IPS DF 4.7 (cell line): Measurements from ENCODE around the gene PARN.
"Not testable (repeated sequence)": the region's sequence is repeated elsewhere in the genome, so short reads cannot be mapped to it uniquely, and the experiment has no call there.

Source experiments
- DNase-seq: peaks from one replicate; pipeline ENCODE4 v3.0.0-alpha.2; 2013; ENCODE audit warnings: low spot score; ENCODE audit errors: extremely low read depth

Gene PARN

DNA sequence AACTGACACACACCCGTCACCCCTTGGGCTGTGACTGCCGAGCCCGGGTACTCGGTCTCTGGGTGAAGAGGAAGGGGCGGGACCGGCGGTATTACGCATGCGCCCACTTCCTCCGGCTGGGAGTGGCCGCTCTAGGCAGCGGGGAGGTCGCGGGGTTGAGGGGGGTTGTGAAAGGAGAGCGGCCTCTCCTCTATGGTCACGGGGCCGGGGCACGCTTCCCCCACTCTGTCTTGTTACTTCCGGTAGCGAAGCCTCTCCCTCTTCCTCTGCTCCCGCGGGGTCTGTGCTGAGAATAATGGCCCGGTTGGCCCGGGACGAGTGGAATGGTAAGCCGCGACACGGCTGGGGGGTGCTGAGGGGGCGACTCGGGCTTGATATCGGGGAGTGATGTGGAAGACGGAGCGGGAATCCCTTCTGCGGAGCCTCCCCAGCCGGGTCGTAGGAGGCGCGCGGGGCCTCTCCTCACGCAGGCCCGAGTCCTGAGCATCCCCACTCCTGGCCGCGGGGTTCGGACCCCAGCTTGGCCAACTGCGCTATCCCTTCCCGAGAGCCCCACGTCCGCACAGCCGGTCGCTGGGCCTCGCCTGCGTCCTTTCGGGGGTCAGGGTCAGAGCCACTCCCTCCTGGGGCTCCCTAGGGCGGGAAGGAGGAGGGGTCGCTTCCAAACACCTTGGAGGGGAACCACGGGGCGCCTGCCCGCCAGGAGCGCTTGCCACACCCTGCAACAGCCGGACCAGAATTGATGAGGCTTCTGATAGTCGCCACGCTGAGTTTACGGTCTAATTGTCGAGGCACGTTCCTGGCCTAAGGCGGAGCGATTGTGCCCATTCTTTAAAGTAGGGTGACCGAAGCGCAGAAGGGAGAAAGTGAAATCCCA, 2.9 kb upstream of the PARN start, which contains the start of gene BFAR:
BFAR (plus strand) TSS at position 259 of the 877 bp plus-strand sequence. CDS start 11,396 bp downstream, outside the sequence.
- DNase-seq: peak; percentile 72

DNA sequence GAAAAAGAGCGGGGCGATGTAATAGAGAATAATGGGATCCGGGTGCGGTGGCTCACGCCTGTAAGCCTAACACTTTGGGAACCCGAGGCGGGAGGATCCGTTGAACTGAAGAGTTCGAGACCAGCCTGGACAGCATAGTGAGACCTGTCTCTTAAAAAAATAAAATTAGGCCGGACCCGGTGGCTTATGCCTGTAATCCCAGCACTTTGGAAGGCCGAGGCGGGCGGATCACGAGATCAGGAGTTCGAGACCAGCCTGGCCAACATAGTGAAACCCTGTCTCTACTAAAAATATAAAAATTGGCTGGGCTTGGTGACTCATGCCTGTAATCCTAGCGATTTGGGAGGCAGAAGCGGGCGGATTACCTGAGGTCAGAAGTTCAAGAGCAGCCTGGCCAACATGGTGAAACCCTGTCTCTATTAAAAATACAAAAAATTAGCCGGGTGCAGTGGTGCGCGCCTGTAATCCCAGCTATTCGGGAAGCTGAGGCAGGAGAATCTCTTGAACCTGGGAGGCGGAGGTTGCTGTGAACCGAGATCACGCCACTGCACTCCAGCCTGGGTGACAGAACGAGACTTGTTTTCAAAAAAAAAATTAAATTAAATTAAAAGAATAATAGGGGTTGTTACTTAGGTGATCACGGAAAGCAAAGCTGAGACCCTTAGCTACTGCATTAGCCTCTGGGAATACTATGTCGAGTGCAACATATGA, 715 bp upstream of the PARN start:
- DNase-seq: not testable (repeated sequence)

- DNase-seq: no peak
Measured at GRCh38 chr16:14629612-14629918, 495 bp downstream of the PARN start.

DNA sequence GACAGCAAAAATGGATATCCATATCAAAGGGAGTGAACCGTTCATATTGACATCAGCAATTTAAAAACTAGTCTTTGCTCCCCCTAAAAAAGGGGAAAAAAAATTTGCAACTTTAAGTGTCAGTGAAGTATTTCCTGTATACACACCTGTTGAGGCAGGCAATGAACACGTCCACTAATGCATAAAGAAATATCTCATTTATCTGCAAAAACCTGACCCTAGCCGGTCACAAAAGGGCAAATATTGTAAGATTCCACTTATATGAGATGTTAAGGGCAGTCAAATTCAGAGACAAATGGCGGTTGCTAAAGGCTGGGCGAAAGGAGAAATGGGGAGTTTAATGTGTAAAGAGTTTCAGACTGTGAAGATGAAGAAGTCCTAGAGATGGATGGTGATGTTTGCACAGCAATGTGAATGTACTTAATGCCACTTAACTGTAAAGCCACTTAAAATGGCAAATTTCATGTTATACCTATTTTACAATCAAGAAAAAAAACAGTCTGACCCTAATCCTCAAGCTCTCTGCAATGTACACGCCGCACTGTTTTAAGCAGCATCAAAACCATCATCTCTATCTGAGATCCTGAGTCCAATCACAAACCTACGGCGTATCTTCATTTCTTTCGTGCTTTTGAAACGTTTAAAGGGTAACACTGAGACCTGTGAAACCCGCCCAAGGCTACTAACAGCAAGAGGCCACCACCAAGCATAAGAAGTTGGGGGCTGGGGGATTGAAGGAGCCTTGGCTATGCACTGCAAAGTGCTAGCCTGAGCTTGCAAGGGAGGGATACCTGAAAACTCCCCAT, 1.1 kb downstream of the PARN start:
- DNase-seq: no peak

- DNase-seq: no peak
Measured at GRCh38 chr16:14627078-14627477, 3.0 kb downstream of the PARN start.

- no peak for DNase-seq
Measured at GRCh38 chr16:14618566-14618965, 11.5 kb downstream of the PARN start.

DNA sequence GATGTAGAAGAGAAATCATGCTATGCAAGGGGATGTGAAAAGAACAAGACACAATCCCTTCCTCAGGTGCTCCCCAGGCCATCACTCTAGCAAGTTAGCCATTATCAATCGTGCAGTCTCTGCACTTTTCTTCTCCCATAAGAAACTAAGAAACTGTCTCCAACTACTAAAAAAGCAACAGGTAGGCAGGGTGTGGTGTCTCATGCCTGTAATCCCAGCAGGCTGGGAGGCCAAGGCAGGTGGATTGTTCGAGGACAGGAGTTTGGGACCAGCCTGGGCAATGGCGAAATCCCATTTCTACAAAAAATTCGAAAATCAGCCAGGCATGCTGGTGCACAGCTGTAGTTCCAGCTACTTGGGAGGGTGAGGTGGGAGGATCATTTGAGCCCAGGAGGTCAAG, 13.8 kb downstream of the PARN start:
- DNase-seq: no peak

GRCh38 chr16:14613991-14614390, 16.1 kb downstream of the PARN start:
- no peak for DNase-seq

DNA sequence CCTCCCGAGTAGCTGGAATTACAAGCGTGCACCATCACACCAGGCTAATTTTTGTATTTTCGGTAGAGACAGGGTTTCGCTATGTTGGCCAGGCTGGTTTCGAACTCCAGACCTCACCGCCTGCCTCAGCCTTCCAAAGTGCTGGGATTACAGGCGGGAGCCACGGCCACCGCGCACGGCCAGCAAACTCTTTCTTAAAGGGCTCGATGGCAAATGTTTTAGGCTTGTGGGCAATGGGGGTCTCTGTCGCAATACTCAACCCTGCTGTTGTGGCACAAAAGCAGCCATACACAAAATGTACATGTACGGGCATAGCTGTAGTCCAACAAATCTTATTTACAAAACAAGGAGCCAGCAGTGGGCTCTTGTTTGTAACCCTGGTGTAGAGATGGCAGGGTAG, 18.4 kb downstream of the PARN start:
- DNase-seq: no peak

DNA sequence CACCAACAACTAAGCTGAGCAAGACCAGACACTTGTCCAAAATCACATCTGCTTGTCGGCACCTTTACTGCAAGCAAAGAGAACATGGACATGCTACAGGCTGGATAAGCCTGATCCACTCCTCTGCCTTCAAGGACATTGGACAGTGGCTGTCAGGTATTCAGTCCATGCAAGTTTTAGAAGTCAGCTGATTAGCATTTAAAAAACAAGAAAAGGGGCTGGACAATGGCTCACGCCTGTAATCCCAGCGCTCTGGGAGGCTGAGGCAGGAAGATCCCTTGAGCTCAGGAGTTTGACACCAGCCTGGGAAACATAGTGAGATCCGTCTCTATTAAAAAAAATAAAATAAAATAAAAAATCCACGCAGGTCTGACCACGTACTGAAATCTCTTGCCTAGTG, 20.3 kb downstream of the PARN start:
- no peak for DNase-seq

- DNase-seq: no peak
Measured at GRCh38 chr16:14608604-14609003, 21.5 kb downstream of the PARN start.

DNA sequence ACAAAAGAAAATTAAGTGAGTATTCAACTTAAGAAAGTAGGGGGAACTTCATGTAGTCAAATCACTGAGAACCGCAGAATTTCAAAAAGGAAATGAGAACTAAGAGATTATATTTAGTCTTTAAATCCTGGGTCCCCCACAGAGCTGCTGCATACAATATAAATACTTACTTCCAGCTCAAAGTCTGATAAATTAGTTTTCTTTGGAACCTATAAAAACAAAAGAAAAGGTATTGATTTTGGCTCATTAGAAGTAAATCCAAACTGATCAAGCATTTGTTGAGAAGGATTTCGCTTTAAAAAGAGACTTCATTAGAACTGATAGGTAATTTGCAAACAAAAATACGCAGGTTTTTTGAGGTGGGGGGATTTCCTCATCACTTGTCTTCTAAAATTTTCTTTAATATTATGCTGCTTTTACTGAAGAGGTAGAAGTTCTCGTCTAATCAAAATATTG, 21.9 kb downstream of the PARN start:
- no peak for DNase-seq

DNA sequence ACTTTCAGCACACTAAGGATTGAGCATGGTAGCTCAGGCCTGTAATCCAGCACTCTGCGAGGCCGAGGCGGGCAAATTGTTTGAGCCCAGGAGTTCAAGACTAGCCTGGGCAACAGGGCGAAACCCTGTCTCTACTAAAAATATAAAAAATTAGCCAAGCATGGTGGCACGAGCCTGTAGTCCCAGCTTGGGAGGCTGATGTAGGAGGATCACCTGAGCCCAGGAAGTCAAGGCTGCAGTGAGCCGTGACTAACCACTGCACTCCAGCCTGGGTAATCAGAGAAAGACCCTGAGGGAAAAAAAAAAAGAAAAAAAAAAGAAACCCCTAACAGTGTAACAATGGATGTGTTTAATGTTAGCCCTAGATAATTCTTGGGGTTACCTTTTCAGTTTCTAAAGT, 24.0 kb downstream of the PARN start:
- no peak for DNase-seq

- DNase-seq: no peak
Measured at GRCh38 chr16:14602443-14602963, 27.6 kb downstream of the PARN start.

DNA sequence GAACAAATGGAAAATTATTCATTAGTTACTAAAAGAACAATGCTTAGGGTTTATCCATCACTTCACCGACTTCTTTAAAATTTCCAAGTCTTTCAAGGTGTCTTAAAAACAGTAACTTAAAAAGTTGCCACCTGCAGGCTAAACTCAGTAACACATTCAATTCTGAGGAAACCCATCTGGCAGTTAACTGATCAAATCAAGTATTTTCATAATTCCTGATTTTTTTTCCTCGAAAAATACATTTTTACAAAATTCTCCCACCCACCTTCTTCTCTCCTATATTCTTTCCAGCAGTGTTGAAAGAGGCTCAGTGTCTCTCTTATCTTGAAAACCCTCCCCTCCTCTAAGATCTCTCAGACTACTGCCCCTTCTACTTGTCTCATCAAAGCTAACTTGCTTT, 29.9 kb downstream of the PARN start:
- DNase-seq: peak; percentile 1

GRCh38 chr16:14586637-14587305, 43.3 kb downstream of the PARN start:
- DNase-seq: no peak

- no peak for DNase-seq
Measured at GRCh38 chr16:14585287-14585686, 44.8 kb downstream of the PARN start.

DNA sequence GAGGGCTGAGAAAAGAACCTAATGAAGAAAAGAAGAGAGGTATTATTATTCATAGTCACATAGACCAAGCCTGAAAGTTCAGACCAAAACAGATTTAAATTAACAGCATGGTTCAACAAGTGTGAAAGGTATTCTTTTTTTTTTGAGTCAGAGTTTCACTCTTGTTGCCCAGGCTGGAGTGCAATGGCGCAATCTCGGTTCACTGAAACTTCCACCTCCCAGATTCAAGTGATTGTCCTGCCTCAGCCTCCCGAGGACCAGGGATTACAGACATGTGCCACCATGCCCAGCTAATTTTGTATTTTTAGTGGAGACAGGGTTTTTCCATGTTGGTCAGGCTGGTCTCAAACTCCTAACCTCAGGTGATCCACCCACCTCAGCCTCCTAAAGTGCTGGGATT, 49.1 kb downstream of the PARN start:
- not testable (repeated sequence) for DNase-seq

GRCh38 chr16:14579266-14579665, 50.8 kb downstream of the PARN start:
- no peak for DNase-seq

DNA sequence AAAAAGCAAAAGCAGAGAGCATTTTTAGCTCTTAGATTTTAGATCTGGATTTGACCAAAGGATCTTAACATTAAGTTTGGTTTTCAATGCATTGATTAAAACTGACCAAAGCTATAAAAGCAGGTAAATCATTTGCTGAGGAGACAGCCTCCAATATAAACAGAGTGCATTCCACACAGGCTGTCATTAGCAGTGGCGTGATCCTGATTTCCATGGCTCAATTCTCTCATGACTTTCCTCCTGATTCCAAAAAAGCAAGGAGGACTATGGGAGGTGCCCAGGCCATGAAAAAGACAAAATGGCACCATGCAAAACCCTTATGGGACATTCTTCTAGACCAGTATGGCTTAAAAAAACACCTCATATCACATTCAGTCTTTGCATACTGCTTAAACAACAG, 53.5 kb downstream of the PARN start:
- no peak for DNase-seq

GRCh38 chr16:14576069-14576468, 54.0 kb downstream of the PARN start:
- no peak for DNase-seq
